RWPE2 (cell line): ENCODE measurements around the gene SH2D1B.

ENCODE experiments used
- ATAC-seq: fragments of 200-7000 bp; cut with Tn5 transposase; 3 replicates; pipeline ENCODE4 v1.9.1; 2021; ENCODE audit warnings: low read depth
- DNase-seq: peaks from one replicate; pipeline ENCODE4 v3.0.0-alpha.2; 2020; ENCODE audit warnings: low spot score
- H3K27ac ChIP-seq: fragments of 450-650 bp; 2 replicates; pipeline ENCODE4 v1.5.1; 2017; ENCODE audit warnings: mild to moderate bottlenecking; ENCODE audit not compliant: poor library complexity, severe bottlenecking
- H3K27me3 ChIP-seq: fragments of 250-450 bp; sonication (Bioruptor Pico); 2 replicates; pipeline ENCODE4 v1.5.1; 2021; ENCODE audit warnings: mild to moderate bottlenecking, moderate library complexity; ENCODE audit not compliant: insufficient read depth, poor library complexity, severe bottlenecking
- H3K36me3 ChIP-seq: fragments of 250-450 bp; sonication (Bioruptor Pico); 2 replicates; pipeline ENCODE4 v1.5.1; 2020; ENCODE audit warnings: low read depth, mild to moderate bottlenecking, moderate library complexity
- H3K4me1 ChIP-seq: fragments of 250-450 bp; sonication (Bioruptor Pico); 2 replicates; pipeline ENCODE4 v1.5.1; 2021; ENCODE audit warnings: mild to moderate bottlenecking, moderate library complexity; ENCODE audit not compliant: insufficient read depth, poor library complexity, severe bottlenecking
- H3K4me3 ChIP-seq: fragments of 250-450 bp; sonication (Bioruptor Pico); 2 replicates; pipeline ENCODE4 v1.5.1; 2021; ENCODE audit warnings: mild to moderate bottlenecking, moderate library complexity; ENCODE audit not compliant: severe bottlenecking
- H3K9me3 ChIP-seq: fragments of 250-450 bp; sonication (Bioruptor Pico); 2 replicates; pipeline ENCODE4 v1.5.1; 2021; ENCODE audit warnings: mild to moderate bottlenecking, moderate library complexity; ENCODE audit not compliant: severe bottlenecking
- CTCF ChIP-seq: fragments of 450-650 bp; IDR thresholded peaks from one replicate; pipeline ENCODE4 v1.5.1; 2017; ENCODE audit warnings: mild to moderate bottlenecking, moderate library complexity; ENCODE audit not compliant: poor library complexity, severe bottlenecking

Gene SH2D1B

GRCh38 chr1:162360874-162361260, 51.1 kb downstream of the SH2D1B start:
- Histone ChIP-seq H3K4me3 (no peak overlapping the region), H3K9me3 (no peaks in the 10 kb centered on the region), H3K27ac (no peak overlapping the region), H3K4me1 (no peaks in the 10 kb centered on the region), H3K27me3 (no peaks in the 10 kb centered on the region), H3K36me3 (no peaks in the 10 kb centered on the region)
- no peak for TF ChIP-seq CTCF
- no peak for DNase-seq
- no peak for ATAC-seq

- no peak for TF ChIP-seq CTCF
- Histone ChIP-seq H3K4me1 (no peaks in the 10 kb centered on the region), H3K27ac (no peak overlapping the region), H3K4me3 (no peak overlapping the region), H3K27me3 (no peaks in the 10 kb centered on the region), H3K9me3 (no peaks in the 10 kb centered on the region), H3K36me3 (no peaks in the 10 kb centered on the region)
- DNase-seq (no peak), ATAC-seq (no peak)
Observed at GRCh38 chr1:162360237-162360873, 51.6 kb downstream of the SH2D1B start.

- TF ChIP-seq CTCF, result no peak
- no peaks in the 10 kb centered on the region for H3K27me3 ChIP-seq
- ATAC-seq, result no peak
- no peak overlapping the region for H3K27ac ChIP-seq
- no peaks in the 10 kb centered on the region for H3K4me1 ChIP-seq
- no peaks in the 10 kb centered on the region for H3K9me3 ChIP-seq
- H3K36me3 ChIP-seq, result no peaks in the 10 kb centered on the region
- no peak for DNase-seq
- H3K4me3 ChIP-seq, result no peak overlapping the region
Observed at GRCh38 chr1:162359523-162360236, 52.3 kb downstream of the SH2D1B start.

GRCh38 chr1:162358928-162359327, 53.0 kb downstream of the SH2D1B start:
- Histone ChIP-seq H3K36me3 (no peaks in the 10 kb centered on the region), H3K9me3 (no peaks in the 10 kb centered on the region), H3K27ac (no peak overlapping the region), H3K27me3 (no peaks in the 10 kb centered on the region), H3K4me3 (no peak overlapping the region), H3K4me1 (no peaks in the 10 kb centered on the region)
- no peak for DNase-seq
- no peak for ATAC-seq
- no peak for TF ChIP-seq CTCF

- no peak for DNase-seq
- Histone ChIP-seq H3K4me1 (no peaks in the 10 kb centered on the region), H3K4me3 (no peak overlapping the region), H3K27ac (no peak overlapping the region), H3K9me3 (no peaks in the 10 kb centered on the region), H3K36me3 (no peaks in the 10 kb centered on the region), H3K27me3 (no peaks in the 10 kb centered on the region)
- no peak for ATAC-seq
- TF ChIP-seq CTCF, result peak; percentile 46
Observed at GRCh38 chr1:162357681-162358266, 54.2 kb downstream of the SH2D1B start.
